Esophagus muscularis mucosa (tissue), 4 donors: ENCODE measurements around the gene TMEM131.

Source experiments
- CTCF ChIP-seq, 3 experiments: fragments of 200-600 bp in 2 of 3; fragments of 450-650 bp in 1 of 3; sonication (generic) in 2 of 3; IDR thresholded peaks; one replicate each; pipeline ENCODE4 v1.5.1; 2017 to 2019; ENCODE audit warnings: antibody characterized with exemption in 3 of 3, mild to moderate bottlenecking in 2 of 3, moderate library complexity in 1 of 3
- EP300 ChIP-seq: sonication (generic); formaldehyde crosslinking; IDR thresholded peaks from one replicate; pipeline ENCODE4 v1.6.1; 2017; ENCODE audit warnings: antibody characterized with exemption
- POLR2A ChIP-seq: fragments of 450-650 bp; IDR thresholded peaks from one replicate; pipeline ENCODE4 v1.6.1; 2017; ENCODE audit warnings: antibody characterized with exemption, moderate library complexity, mild to moderate bottlenecking, low read depth

GRCh38 chr2:97730245-97730644, 265.5 kb downstream of the TMEM131 start:
- no peak for TF ChIP-seq CTCF (IDR thresholded peaks at IDR 0.05)
- no peak for TF ChIP-seq POLR2A
- TF ChIP-seq EP300, result no peak
